Measurements from ENCODE around the gene HCN4.
A peak's percentile ranks its signal among the peaks of the same experiment; 100 is the strongest.
"Not testable (repeated sequence)": the region's sequence is repeated elsewhere in the genome, so short reads cannot be mapped to it uniquely, and the experiment has no call there.

Gene HCN4

DNA sequence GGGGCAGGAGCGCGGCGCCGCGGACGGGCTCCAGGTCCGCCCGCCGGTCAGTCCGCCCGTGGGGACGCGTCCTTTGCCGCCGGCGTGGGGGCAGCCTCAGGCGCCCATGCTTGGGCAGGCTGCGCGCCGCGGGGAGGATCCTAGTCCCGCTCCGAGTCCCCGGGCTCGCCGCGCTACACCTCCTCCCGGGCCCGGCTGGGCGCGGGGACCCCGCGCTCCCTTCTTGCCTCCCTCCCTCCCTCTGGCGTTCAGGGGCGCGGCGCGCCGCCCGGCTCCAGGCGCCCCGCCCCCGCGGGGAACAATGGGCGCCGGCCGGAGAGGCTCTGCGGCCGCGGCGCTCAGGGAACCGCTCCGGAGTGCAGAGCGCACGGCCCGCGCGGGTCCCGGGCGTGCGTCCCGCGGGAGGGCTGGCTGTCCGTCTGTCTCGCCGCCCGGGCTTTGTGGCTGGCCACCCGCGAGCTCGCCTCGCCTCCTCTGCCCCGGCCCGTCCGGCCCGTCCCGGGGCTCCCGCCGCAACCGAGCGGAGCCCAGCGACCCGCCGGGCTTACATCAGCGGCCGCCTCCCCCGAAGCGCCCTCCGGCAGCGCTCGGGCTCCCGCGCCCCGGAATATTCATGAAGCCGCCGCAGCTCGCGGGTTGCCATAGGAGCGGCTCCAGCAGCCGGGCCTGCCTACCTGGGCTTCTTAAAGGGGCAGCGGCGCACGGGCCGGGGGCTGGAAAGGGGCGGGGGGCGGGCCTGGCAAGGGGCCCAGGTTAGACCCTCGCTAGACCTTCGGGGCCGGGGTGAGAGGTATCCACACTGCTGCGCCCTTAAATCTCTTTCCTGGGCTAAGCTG lies at the start of gene HCN4:
Gene HCN4, minus strand, starts transcription at position 658 of the 836 bp plus-strand sequence. CDS start 688 bp downstream, outside the sequence.
- DNase-seq (ENCODE audit: insufficient read length, low spot score), result peak; percentile 57

GRCh38 chr15:73414876-73415275 lies 46.1 kb upstream of the HCN4 start:
- FAIRE-seq, result peak; percentile 77
- DNase-seq (ENCODE audit: insufficient read length, low spot score), result no peak

More for the DNA sequence above, at the start of gene HCN4:
- no peak for FAIRE-seq

- FAIRE-seq (peak; percentile 16), DNase-seq (ENCODE audit: insufficient read length, low spot score) (no peak)
Observed at GRCh38 chr15:73403171-73403570, 34.4 kb upstream of the HCN4 start.

DNA sequence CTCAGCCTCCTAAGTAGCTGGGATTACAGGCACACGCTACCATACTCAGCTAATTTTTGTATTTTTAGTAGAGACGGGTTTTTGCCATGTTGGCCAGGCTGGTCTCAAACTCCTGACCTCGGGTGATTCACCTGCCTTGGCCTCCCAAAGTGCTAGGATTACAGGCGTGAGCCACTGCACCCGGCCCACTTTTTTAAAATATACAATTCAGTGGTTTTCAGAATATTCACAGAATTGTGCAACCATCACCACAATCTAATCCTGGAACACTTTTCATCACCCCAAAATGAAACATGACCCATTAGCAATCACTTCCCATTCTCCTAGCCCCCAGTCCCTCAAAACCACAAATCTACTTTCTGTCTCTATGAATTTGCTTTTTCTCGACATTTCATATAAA lies 31.5 kb upstream of the HCN4 start:
- FAIRE-seq, result peak; percentile 60
- DNase-seq (ENCODE audit: insufficient read length, low spot score), result not testable (repeated sequence)

GRCh38 chr15:73398861-73399260 lies 30.1 kb upstream of the HCN4 start:
- DNase-seq (ENCODE audit: insufficient read length, low spot score) (no peak), FAIRE-seq (no peak)

- no peak for DNase-seq (ENCODE audit: insufficient read length, low spot score)
- peak; percentile 75 for FAIRE-seq
Observed at GRCh38 chr15:73397461-73397860, 28.7 kb upstream of the HCN4 start.

DNA sequence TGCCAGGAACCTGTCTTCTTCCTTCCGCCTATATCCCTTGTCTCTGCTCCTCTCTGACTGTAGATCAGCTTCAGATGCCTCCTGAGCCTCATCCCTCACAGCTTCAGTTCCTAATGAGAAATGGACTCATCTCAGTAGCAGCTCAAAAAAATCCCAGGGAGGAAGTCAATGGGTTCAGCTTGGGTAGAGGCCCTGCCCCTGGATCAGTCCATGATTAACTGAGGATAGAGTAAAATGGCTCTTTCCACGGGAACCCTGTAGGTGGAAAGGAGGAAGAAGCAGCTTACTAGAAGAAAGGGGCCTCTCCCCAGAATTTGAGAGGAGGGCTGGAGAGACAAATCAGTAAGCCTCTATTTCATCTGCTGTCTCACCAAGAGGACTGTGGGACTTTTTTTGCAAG lies 26.9 kb upstream of the HCN4 start:
- FAIRE-seq (peak; percentile 67), DNase-seq (ENCODE audit: insufficient read length, low spot score) (no peak)

GRCh38 chr15:73394782-73395181 lies 26.0 kb upstream of the HCN4 start:
- DNase-seq (ENCODE audit: insufficient read length, low spot score), result no peak
- FAIRE-seq, result no peak

- no peak for DNase-seq (ENCODE audit: insufficient read length, low spot score)
- no peak for FAIRE-seq
Observed at GRCh38 chr15:73393336-73393735, 24.6 kb upstream of the HCN4 start.

DNA sequence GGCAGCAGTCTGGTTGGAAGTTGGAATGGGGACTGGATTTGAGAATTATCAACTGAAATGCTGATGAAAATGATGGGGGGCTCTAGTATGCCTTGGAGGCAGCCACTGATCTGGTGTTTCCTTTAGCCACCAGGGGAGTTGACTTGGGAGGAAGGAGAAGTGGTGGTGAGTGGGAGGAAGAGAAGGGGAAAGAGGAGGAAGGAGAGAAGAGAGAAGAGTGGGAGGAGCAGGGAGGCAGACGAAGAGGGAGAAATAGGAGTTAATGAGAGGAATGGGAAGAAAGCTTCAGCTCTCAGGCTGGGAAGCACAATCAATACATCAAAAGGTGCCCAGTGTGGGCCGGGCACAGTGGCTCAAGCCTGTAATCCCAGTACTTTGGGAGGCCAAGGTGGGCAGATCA lies 23.3 kb upstream of the HCN4 start:
- FAIRE-seq (no peak), DNase-seq (ENCODE audit: insufficient read length, low spot score) (no peak)

DNA sequence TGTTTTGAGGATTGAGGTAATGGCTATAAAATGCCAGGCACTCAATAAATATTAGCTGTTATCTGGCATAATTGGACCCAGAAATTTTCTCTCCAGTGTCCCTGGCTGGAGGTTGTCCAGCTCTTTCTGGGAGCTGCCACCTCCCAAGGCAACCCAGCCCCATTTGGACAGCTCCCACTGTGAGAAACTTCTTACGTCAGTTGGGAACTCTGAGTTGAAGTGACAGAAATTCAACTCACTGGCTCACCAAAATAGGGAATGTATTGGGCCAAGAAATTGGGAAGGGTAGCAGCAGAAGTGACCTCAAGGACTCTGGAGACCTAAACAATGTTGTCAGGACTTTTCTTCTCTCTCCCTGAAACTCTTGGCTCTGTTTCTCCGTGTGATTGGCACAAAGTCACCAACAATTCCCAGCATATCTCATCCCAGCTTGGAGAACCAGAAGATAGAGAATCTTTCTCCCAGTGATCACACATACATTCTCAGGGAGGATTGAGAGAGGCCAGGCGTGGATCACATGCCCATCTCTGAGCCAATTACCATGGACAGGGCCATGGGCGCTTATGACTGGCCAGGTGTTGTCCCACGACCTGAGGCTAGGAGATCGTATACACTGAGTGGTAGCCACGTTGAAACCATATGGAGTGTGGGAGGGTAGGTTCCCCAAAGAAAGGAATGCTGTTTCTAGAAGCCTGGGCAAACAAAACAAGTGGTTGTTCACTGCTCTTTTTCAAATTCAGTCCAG lies 22.5 kb upstream of the HCN4 start:
- DNase-seq (ENCODE audit: insufficient read length, low spot score) (no peak), FAIRE-seq (peak; percentile 55)

DNA sequence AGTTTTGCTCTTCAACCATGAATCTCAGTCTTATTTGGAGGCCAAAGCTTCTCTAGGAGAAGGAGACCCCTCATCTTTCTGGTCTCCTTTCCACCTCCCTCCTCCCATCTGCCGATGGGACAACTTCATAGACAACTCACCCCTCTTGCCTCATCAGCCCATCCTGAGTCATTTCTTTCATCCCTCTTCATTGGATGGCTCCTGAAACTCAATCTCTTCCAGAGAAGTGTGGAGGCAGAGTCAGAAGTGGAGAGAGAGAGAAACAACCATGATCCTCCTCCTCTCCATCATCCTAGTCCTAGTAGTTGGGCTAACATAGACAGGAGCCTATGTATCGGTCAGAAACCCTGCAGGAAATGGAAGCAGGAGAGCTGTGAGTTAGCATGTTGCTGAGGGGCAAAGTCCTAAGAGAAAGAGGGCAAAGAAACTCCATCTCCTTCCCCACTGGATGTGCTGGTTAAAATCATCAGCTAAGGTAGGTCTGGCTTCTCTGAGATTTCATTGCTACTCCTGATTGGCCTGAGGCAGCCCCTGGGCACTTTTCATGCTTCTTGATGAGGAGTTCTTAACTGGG lies 21.3 kb upstream of the HCN4 start:
- FAIRE-seq (no peak), DNase-seq (ENCODE audit: insufficient read length, low spot score) (peak; percentile 57)

- peak; percentile 97 for FAIRE-seq
Observed at GRCh38 chr15:73389539-73389938, 20.8 kb upstream of the HCN4 start.

DNA sequence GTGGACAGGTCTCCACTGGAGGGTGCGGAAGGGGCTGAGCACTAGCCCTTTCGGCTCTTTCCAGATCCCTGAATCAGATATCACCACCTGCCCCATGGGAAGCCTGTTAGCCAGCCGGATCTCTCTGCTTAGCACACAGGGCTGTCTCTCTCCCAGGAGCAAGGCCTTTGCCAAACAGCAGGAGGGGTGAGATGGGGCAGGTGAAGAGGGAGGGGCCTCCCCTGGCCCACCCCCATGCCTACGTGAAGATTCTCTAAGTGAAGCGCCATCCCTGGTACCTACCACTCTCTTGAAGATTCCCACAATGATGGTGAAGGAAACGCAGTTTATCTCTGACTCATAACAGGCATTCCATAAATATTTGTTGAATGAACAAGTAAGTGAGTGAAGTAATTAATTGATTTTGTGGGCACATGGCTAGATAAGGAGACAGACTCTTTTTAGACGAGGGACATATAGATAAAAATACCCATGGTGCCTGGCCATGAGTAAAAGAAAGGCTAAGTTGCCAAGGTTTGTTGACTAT lies 19.6 kb upstream of the HCN4 start:
- peak; percentile 98 for FAIRE-seq
- DNase-seq (ENCODE audit: insufficient read length, low spot score), result peak; percentile 95

More at GRCh38 chr15:73389539-73389938, 20.8 kb upstream of the HCN4 start:
- no peak for DNase-seq (ENCODE audit: insufficient read length, low spot score)

DNA sequence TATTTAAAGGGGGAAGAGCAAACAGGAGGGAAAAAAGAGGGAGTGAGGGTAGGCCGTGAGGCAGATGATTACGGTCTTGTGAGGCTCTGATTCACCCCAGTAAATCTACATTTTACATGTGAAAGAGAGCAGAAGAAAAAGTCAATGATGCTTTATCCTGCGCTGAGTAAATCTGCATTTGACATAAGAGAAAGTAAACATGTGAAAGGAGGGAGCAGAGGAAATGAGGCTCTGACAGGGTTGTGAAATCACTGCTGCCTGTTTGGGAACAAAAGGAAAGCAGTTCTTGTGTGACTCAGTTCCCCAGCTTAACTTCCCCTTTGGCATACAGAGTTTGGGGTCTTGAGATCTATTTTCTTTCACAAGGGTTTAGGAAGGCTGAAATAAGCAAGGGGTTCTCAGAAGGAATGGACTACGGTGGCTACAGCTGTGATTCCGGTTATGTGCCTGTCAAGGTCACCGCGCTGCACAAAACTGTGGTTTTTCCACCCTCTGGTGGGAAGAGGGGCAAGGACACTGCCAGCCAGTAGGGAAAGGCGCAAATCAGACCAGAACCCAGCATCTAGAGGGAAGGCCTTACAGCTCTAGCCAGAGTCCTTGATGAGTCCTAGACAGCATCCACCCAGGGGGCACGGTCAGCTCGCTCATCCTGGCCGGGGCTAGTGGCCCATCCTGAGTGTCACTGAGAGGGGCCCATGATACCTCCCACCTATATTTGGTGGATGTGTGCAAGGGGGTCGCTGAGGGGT lies 18.9 kb upstream of the HCN4 start:
- DNase-seq (ENCODE audit: insufficient read length, low spot score), result no peak
- FAIRE-seq, result no peak

DNA sequence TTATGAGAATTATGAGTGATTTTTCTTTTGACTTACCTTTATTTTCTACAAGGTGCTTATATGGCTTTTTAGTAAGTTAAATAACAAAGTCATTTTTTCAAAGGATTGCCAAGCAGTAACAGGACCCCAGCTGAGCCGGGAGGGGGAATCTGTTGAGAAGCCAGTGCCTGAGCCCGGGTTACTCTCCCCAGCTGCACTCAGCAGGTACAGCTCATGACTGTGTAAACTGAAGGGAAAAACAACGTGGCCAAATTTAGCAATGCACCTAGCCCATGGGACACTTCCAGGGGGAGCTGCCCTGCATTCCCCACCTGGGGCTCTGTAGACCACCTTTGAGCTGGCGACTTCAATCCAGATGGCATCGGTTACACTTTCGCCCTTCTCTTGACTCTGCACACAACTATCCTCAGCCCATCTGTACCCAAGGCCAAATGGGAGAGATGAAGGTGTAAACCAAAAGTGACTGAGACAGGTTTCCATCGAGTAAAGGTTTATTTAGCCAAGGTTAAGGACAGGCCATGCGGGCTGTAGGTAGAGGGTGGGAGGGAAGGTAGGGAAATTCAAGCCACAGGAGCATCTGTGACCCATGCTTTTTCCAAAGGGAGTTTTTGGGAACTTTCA lies 18.2 kb upstream of the HCN4 start:
- FAIRE-seq (no peak), DNase-seq (ENCODE audit: insufficient read length, low spot score) (no peak)

GRCh38 chr15:73386238-73386637 lies 17.5 kb upstream of the HCN4 start:
- FAIRE-seq (peak; percentile 73), DNase-seq (ENCODE audit: insufficient read length, low spot score) (no peak)

- peak; percentile 93 for FAIRE-seq
- no peak for DNase-seq (ENCODE audit: insufficient read length, low spot score)
Observed at GRCh38 chr15:73385205-73385604, 16.4 kb upstream of the HCN4 start.

GRCh38 chr15:73383310-73384189 lies 14.8 kb upstream of the HCN4 start:
- DNase-seq (ENCODE audit: insufficient read length, low spot score) (no peak), FAIRE-seq (peak; percentile 95)

All from HTR-8/SVneo (cell line).